Mucosa of descending colon (tissue), 3 donors: ENCODE results near the gene PRDM16. TPM values are rescaled to one million over a fixed set of nuclear protein-coding genes. Genes with fewer than 3 reads are reported as not detected.

ENCODE experiments used
- ATAC-seq: fragments of 200-7000 bp; cut with Tn5 transposase; one replicate; pipeline ENCODE4 v1.9.1; 2020; ENCODE audit warnings: mild to moderate bottlenecking, moderate library complexity
- DNase-seq, 3 donors: peaks; one replicate each; pipeline ENCODE4 v3.0.0-alpha.2; 2020
- H3K36me3 ChIP-seq: fragments of 200-600 bp; one replicate; pipeline ENCODE4 v1.8.0; 2021; ENCODE audit warnings: low read depth, mild to moderate bottlenecking
- H3K4me1 ChIP-seq: fragments of 200-600 bp; one replicate; pipeline ENCODE4 v1.8.0; 2021; ENCODE audit warnings: low read depth, mild to moderate bottlenecking
- H3K4me3 ChIP-seq: fragments of 200-600 bp; one replicate; pipeline ENCODE4 v1.8.0; 2021; ENCODE audit warnings: mild to moderate bottlenecking
- H3K9me3 ChIP-seq: fragments of 200-600 bp; one replicate; pipeline ENCODE4 v1.8.0; 2021; ENCODE audit warnings: mild to moderate bottlenecking
- CTCF ChIP-seq: fragments of 200-600 bp; IDR thresholded peaks from one replicate; pipeline ENCODE4 v1.8.0; 2022; ENCODE audit warnings: antibody characterized with exemption, mild to moderate bottlenecking
- intact Hi-C, 2 donors: fragments of 100-400 bp; cut with DNase I in 1 of 2; cut with micrococcal nuclease in 1 of 2; formaldehyde crosslinking; loops; one replicate each; pipeline versions ENCODE4 v1.11.0 to v1.11.1; 2022; cut with DNase I, micrococcal nuclease
- total RNA-seq, 3 donors: library from RNA; stranded (reverse); fragmentation: NEBNext Ultra II Directional in 2 of 3; extraction: Animal tissue kit (Norgen Biotek cat#: 25700) in 2 of 3; gene quantifications; one replicate each; pipeline versions ENCODE4 v1.2.1 to v1.2.4, GENCODE V29; 2021 to 2023
- donor health status: DM: no; HTN: no; CAD: no; lungs with moderate emphysema.
- donor health status: DM: no; HTN: no; CAD: no.
- donor health status: DM: no; HTN: yes; CAD: no.

Gene PRDM16
- total RNA-seq, 3 donors from 2014 or later = 1.6 to 2.5 (median 2.4) TPM

GRCh38 chr1:3153902-3154795 lies 85.1 kb downstream of the PRDM16 start:
- H3K4me1 ChIP-seq = no peaks in the 10 kb centered on the region
- ATAC-seq = no peak

GRCh38 chr1:3155056-3155925 lies 86.3 kb downstream of the PRDM16 start:
- H3K9me3 ChIP-seq = no peaks in the 10 kb centered on the region
- no peak for ATAC-seq
- no peak overlapping the region for H3K4me3 ChIP-seq
- H3K36me3 ChIP-seq = no peaks in the 10 kb centered on the region
- intact Hi-C loops = no loop called here
- no peak for DNase-seq
- no peaks in the 10 kb centered on the region for H3K4me1 ChIP-seq
- no peak for TF ChIP-seq CTCF

More at GRCh38 chr1:3153902-3154795, 85.1 kb downstream of the PRDM16 start:
- Histone ChIP-seq H3K9me3 (no peaks in the 10 kb centered on the region), H3K36me3 (no peaks in the 10 kb centered on the region), H3K4me3 (no peak overlapping the region)
- no peak for DNase-seq
- TF ChIP-seq CTCF = no peak
- intact Hi-C loops = no loop called here

GRCh38 chr1:3155926-3156220 lies 86.9 kb downstream of the PRDM16 start:
- no peak for DNase-seq
- Histone ChIP-seq H3K9me3 (no peaks in the 10 kb centered on the region), H3K4me3 (no peak overlapping the region), H3K36me3 (no peaks in the 10 kb centered on the region), H3K4me1 (no peaks in the 10 kb centered on the region)
- ATAC-seq = no peak
- intact Hi-C loops = no loop called here
- no peak for TF ChIP-seq CTCF

- intact Hi-C loops = no loop called here
- Histone ChIP-seq H3K9me3 (no peaks in the 10 kb centered on the region), H3K4me1 (no peaks in the 10 kb centered on the region), H3K4me3 (no peak overlapping the region), H3K36me3 (no peaks in the 10 kb centered on the region)
- ATAC-seq (no peak), DNase-seq (no peak)
- TF ChIP-seq CTCF = no peak
Measured at GRCh38 chr1:3156936-3157335, 87.9 kb downstream of the PRDM16 start.

GRCh38 chr1:3158347-3158746 lies 89.3 kb downstream of the PRDM16 start:
- no peaks in the 10 kb centered on the region for H3K9me3 ChIP-seq
- DNase-seq (no peak), ATAC-seq (no peak)
- no peaks in the 10 kb centered on the region for H3K4me1 ChIP-seq
- H3K36me3 ChIP-seq = no peaks in the 10 kb centered on the region
- no peak for TF ChIP-seq CTCF
- no peak overlapping the region for H3K4me3 ChIP-seq
- intact Hi-C loops = no loop called here
